Immature natural killer cell (primary cell): ENCODE results near the gene OR10W1. TPM values are rescaled to one million over a fixed set of nuclear protein-coding genes. Genes with fewer than 3 reads are reported as not detected.

Experiments used
- DNase-seq, 3 donors: peaks; one replicate each; pipeline ENCODE4 v3.0.0; 2022; ENCODE audit warnings: mixed read lengths in 1 of 3
- H3K27ac Mint-ChIP-seq, 6 donors: one replicate each; pipeline ENCODE4 v1.8.0; 2020; ENCODE audit warnings: mixed read lengths in 6 of 6, mild to moderate bottlenecking in 5 of 6, inconsistent platforms in 4 of 6, moderate library complexity in 3 of 6
- H3K27me3 Mint-ChIP-seq, 3 donors: one replicate each; pipeline ENCODE4 v1.8.0; 2020 to 2021; ENCODE audit warnings: low read depth in 3 of 3, mild to moderate bottlenecking in 3 of 3, mixed read lengths in 3 of 3, moderate library complexity in 3 of 3, inconsistent platforms in 1 of 3
- H3K36me3 Mint-ChIP-seq, 3 donors: one replicate each; pipeline ENCODE4 v1.8.0; 2020; ENCODE audit warnings: mixed read lengths in 3 of 3, inconsistent platforms in 2 of 3, mild to moderate bottlenecking in 2 of 3
- H3K4me1 Mint-ChIP-seq, 2 donors: one replicate each; pipeline ENCODE4 v1.8.0; 2020; ENCODE audit warnings: inconsistent platforms in 2 of 2, mild to moderate bottlenecking in 2 of 2, mixed read lengths in 2 of 2, moderate library complexity in 1 of 2
- H3K4me3 Mint-ChIP-seq, 5 donors: one replicate each; pipeline ENCODE4 v1.8.0; 2020; ENCODE audit warnings: mild to moderate bottlenecking in 5 of 5, mixed read lengths in 5 of 5, inconsistent platforms in 3 of 5, moderate library complexity in 3 of 5
- H3K9me3 Mint-ChIP-seq, 6 donors: one replicate each; pipeline ENCODE4 v1.8.0; 2020; ENCODE audit warnings: mild to moderate bottlenecking in 6 of 6, mixed read lengths in 6 of 6, inconsistent platforms in 4 of 6, moderate library complexity in 3 of 6
- polyA plus RNA-seq, 3 donors: library from polyadenylated mRNA; unstranded; fragments of 300-500 nt; fragmentation: Illumina TruSeq; gene quantifications; one replicate each; pipeline ENCODE4 v1.2.3, GENCODE V29; 2021

The OR10W1 gene
- polyA plus RNA-seq: not detected

- no peaks in the 10 kb centered on the region for H3K36me3 Mint-ChIP-seq
- no peak within 1 kb of the TSS for H3K4me3 Mint-ChIP-seq
- H3K27ac Mint-ChIP-seq: no peak within 1 kb of the TSS
- peaks cover 0 to 2% (median 0%) of the 10 kb centered on the region in 3 donors for H3K27me3 Mint-ChIP-seq
- DNase-seq: no peak
- H3K9me3 Mint-ChIP-seq: peaks cover 0 to 3% (median 0%) of the 10 kb centered on the region in 6 donors
- H3K4me1 Mint-ChIP-seq: no peaks in the 10 kb centered on the region
Observed at GRCh38 chr11:58268142-58268541, at the start of gene OR10W1. Gene OR10W1, minus strand, starts transcription at chr11:58268260. Its CDS starts 402 bp downstream, at chr11:58267858.

GRCh38 chr11:58316142-58316541 is 48.1 kb upstream of the OR10W1 start:
- Mint-ChIP-seq H3K27me3 (peaks cover 0 to 8% (median 3%) of the 10 kb centered on the region in 3 donors), H3K27ac (no peak overlapping the region), H3K4me1 (no peaks in the 10 kb centered on the region)

GRCh38 chr11:58301576-58301975 is 33.5 kb upstream of the OR10W1 start:
- Mint-ChIP-seq H3K36me3 (no peaks in the 10 kb centered on the region), H3K9me3 (peaks cover 0 to 4% (median 0%) of the 10 kb centered on the region in 6 donors), H3K27ac (no peak overlapping the region), H3K4me1 (no peaks in the 10 kb centered on the region), H3K27me3 (no peaks in the 10 kb centered on the region), H3K4me3 (no peak overlapping the region)
- no peak for DNase-seq

More at GRCh38 chr11:58316142-58316541, 48.1 kb upstream of the OR10W1 start:
- DNase-seq: no peak
- Mint-ChIP-seq H3K36me3 (no peaks in the 10 kb centered on the region), H3K4me3 (no peak overlapping the region), H3K9me3 (peaks cover 0 to 7% (median 0%) of the 10 kb centered on the region in 6 donors)

GRCh38 chr11:58292017-58292416 is 24.0 kb upstream of the OR10W1 start:
- H3K36me3 Mint-ChIP-seq: no peaks in the 10 kb centered on the region
- H3K27me3 Mint-ChIP-seq: no peaks in the 10 kb centered on the region
- peaks cover 0 to 5% (median 0%) of the 10 kb centered on the region in 6 donors for H3K9me3 Mint-ChIP-seq
- no peak for DNase-seq
- no peak overlapping the region for H3K27ac Mint-ChIP-seq
- H3K4me1 Mint-ChIP-seq: no peaks in the 10 kb centered on the region
- no peak overlapping the region for H3K4me3 Mint-ChIP-seq

GRCh38 chr11:58289266-58289665 is 21.2 kb upstream of the OR10W1 start:
- Mint-ChIP-seq H3K36me3 (no peaks in the 10 kb centered on the region), H3K4me3 (no peak overlapping the region), H3K27me3 (peaks cover 0 to 1% (median 0%) of the 10 kb centered on the region in 3 donors), H3K27ac (no peak overlapping the region), H3K4me1 (no peaks in the 10 kb centered on the region), H3K9me3 (peaks cover 0 to 5% (median 0%) of the 10 kb centered on the region in 6 donors)
- DNase-seq: no peak

GRCh38 chr11:58286249-58286648 is 18.2 kb upstream of the OR10W1 start:
- DNase-seq: no peak
- H3K27me3 Mint-ChIP-seq: peaks cover 0 to 5% (median 0%) of the 10 kb centered on the region in 3 donors

GRCh38 chr11:58285483-58286040 is 17.5 kb upstream of the OR10W1 start:
- Mint-ChIP-seq H3K36me3 (no peaks in the 10 kb centered on the region), H3K4me3 (no peak overlapping the region), H3K27me3 (peaks cover 0 to 6% (median 0%) of the 10 kb centered on the region in 3 donors), H3K9me3 (peaks cover 0 to 5% (median 0%) of the 10 kb centered on the region in 6 donors), H3K4me1 (no peaks in the 10 kb centered on the region), H3K27ac (no peak overlapping the region)
- no peak for DNase-seq

More at GRCh38 chr11:58286249-58286648, 18.2 kb upstream of the OR10W1 start:
- Mint-ChIP-seq H3K4me1 (no peaks in the 10 kb centered on the region), H3K9me3 (peaks cover 0 to 3% (median 0%) of the 10 kb centered on the region in 6 donors), H3K27ac (no peak overlapping the region), H3K4me3 (no peak overlapping the region), H3K36me3 (no peaks in the 10 kb centered on the region)

- Mint-ChIP-seq H3K4me3 (no peak overlapping the region), H3K9me3 (peaks cover 0 to 7% (median 0%) of the 10 kb centered on the region in 6 donors), H3K36me3 (no peaks in the 10 kb centered on the region), H3K27me3 (peaks cover 0 to 3% (median under 1%) of the 10 kb centered on the region in 3 donors), H3K4me1 (no peaks in the 10 kb centered on the region), H3K27ac (no peak overlapping the region)
- DNase-seq: no peak
Observed at GRCh38 chr11:58276151-58276550, 8.1 kb upstream of the OR10W1 start.

- no peak for DNase-seq
- Mint-ChIP-seq H3K27ac (no peak overlapping the region), H3K4me3 (no peak overlapping the region), H3K4me1 (no peaks in the 10 kb centered on the region), H3K9me3 (peaks cover 0 to 1% (median 0%) of the 10 kb centered on the region in 6 donors), H3K27me3 (peaks cover 0 to 1% (median 0%) of the 10 kb centered on the region in 3 donors), H3K36me3 (no peaks in the 10 kb centered on the region)
Observed at GRCh38 chr11:58275002-58275401, 6.9 kb upstream of the OR10W1 start.

- H3K9me3 Mint-ChIP-seq: peaks cover 0 to 7% (median 3%) of the 10 kb centered on the region in 6 donors
- no peaks in the 10 kb centered on the region for H3K4me1 Mint-ChIP-seq
- no peak overlapping the region for H3K27ac Mint-ChIP-seq
- DNase-seq: no peak
- H3K36me3 Mint-ChIP-seq: no peaks in the 10 kb centered on the region
- peaks cover 0 to 2% (median 0%) of the 10 kb centered on the region in 3 donors for H3K27me3 Mint-ChIP-seq
- no peak overlapping the region for H3K4me3 Mint-ChIP-seq
Observed at GRCh38 chr11:58259983-58260382, 8.1 kb downstream of the OR10W1 start.

GRCh38 chr11:58254936-58255335 is 13.1 kb downstream of the OR10W1 start:
- H3K27me3 Mint-ChIP-seq: peaks cover 0 to 2% (median 0%) of the 10 kb centered on the region in 3 donors
- no peaks in the 10 kb centered on the region for H3K36me3 Mint-ChIP-seq
- no peak overlapping the region for H3K4me3 Mint-ChIP-seq
- H3K27ac Mint-ChIP-seq: no peak overlapping the region
- peaks cover 0 to 18% (median 5%) of the 10 kb centered on the region in 6 donors for H3K9me3 Mint-ChIP-seq
- DNase-seq: no peak
- no peaks in the 10 kb centered on the region for H3K4me1 Mint-ChIP-seq

- H3K27ac Mint-ChIP-seq: no peak overlapping the region
- H3K4me1 Mint-ChIP-seq: no peaks in the 10 kb centered on the region
- H3K36me3 Mint-ChIP-seq: peaks cover 0 to 4% (median 0%) of the 10 kb centered on the region in 3 donors
- peaks cover 0 to 1% (median 0%) of the 10 kb centered on the region in 3 donors for H3K27me3 Mint-ChIP-seq
- DNase-seq: no peak
- no peak overlapping the region for H3K4me3 Mint-ChIP-seq
- peaks cover 2 to 9% (median 7%) of the 10 kb centered on the region in 6 donors for H3K9me3 Mint-ChIP-seq
Observed at GRCh38 chr11:58243954-58244353, 24.1 kb downstream of the OR10W1 start.

GRCh38 chr11:58227956-58228615 is 40.0 kb downstream of the OR10W1 start:
- Mint-ChIP-seq H3K4me3 (no peak overlapping the region), H3K36me3 (no peaks in the 10 kb centered on the region), H3K27me3 (peaks cover 0 to 6% (median 5%) of the 10 kb centered on the region in 3 donors), H3K9me3 (peaks cover 0 to 2% (median 0%) of the 10 kb centered on the region in 6 donors), H3K4me1 (no peaks in the 10 kb centered on the region), H3K27ac (no peak overlapping the region)
- no peak for DNase-seq

- H3K4me3 Mint-ChIP-seq: no peak overlapping the region
- DNase-seq: no peak
- peaks cover 2 to 5% (median 3%) of the 10 kb centered on the region in 3 donors for H3K27me3 Mint-ChIP-seq
- H3K36me3 Mint-ChIP-seq: no peaks in the 10 kb centered on the region
- no peaks in the 10 kb centered on the region for H3K4me1 Mint-ChIP-seq
- H3K27ac Mint-ChIP-seq: no peak overlapping the region
- peaks cover 0 to 2% (median 0%) of the 10 kb centered on the region in 6 donors for H3K9me3 Mint-ChIP-seq
Observed at GRCh38 chr11:58222721-58223120, 45.3 kb downstream of the OR10W1 start.
